Ishikawa (cell line): Measurements from ENCODE around the gene NRCAM.

Experiments
- EGR1 ChIP-seq: IDR thresholded peaks from 2 replicates; pipeline ENCODE4 v1.6.1; 2012
- EP300 ChIP-seq: IDR thresholded peaks from 2 replicates; pipeline ENCODE4 v1.6.1; 2012; ENCODE audit warnings: borderline replicate concordance
- RAD21 ChIP-seq: IDR thresholded peaks from 2 replicates; pipeline ENCODE4 v1.6.1; 2012; ENCODE audit warnings: low read depth
- TAF1 ChIP-seq: IDR thresholded peaks from 2 replicates; pipeline ENCODE4 v1.6.1; 2012; ENCODE audit warnings: low read depth, mild to moderate bottlenecking
- TEAD4 ChIP-seq: IDR thresholded peaks from 2 replicates; pipeline ENCODE4 v1.6.1; 2012
- YY1 ChIP-seq: IDR thresholded peaks from 2 replicates; pipeline ENCODE4 v1.6.1; 2012; ENCODE audit warnings: low read depth
- TF ChIP-seq, protein P1 (sequence below): IDR thresholded peaks from 2 replicates; pipeline ENCODE4 v1.6.1; 2012; ENCODE audit warnings: low read depth, mild to moderate bottlenecking
- TF ChIP-seq, protein P2 (sequence below): IDR thresholded peaks from 2 replicates; pipeline ENCODE4 v1.6.1; 2012

DNA sequence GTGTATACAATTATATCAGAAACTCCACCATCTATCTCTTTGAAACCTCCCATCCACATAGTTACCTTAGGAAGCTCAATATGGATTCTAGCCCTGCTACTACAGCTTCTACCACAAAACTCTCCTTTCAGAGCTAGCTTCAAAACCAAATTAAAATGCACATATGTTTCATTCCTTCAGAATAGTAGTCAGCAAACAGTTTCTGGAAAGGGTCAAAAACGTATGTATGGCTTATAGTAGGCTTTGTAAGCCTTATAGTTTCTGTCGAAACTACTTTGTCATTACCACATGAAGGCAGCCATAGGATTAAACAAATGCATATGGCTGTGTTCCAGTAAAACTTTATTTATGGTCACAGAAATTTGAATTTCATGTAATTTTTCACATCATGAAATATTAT is 170.5 kb downstream of the NRCAM start:
- TF ChIP-seq RAD21 (no peak), YY1 (no peak), EGR1 (no peak), TAF1 (no peak), TEAD4 (no peak), EP300 (no peak)
- TF ChIP-seq, protein P1, sequence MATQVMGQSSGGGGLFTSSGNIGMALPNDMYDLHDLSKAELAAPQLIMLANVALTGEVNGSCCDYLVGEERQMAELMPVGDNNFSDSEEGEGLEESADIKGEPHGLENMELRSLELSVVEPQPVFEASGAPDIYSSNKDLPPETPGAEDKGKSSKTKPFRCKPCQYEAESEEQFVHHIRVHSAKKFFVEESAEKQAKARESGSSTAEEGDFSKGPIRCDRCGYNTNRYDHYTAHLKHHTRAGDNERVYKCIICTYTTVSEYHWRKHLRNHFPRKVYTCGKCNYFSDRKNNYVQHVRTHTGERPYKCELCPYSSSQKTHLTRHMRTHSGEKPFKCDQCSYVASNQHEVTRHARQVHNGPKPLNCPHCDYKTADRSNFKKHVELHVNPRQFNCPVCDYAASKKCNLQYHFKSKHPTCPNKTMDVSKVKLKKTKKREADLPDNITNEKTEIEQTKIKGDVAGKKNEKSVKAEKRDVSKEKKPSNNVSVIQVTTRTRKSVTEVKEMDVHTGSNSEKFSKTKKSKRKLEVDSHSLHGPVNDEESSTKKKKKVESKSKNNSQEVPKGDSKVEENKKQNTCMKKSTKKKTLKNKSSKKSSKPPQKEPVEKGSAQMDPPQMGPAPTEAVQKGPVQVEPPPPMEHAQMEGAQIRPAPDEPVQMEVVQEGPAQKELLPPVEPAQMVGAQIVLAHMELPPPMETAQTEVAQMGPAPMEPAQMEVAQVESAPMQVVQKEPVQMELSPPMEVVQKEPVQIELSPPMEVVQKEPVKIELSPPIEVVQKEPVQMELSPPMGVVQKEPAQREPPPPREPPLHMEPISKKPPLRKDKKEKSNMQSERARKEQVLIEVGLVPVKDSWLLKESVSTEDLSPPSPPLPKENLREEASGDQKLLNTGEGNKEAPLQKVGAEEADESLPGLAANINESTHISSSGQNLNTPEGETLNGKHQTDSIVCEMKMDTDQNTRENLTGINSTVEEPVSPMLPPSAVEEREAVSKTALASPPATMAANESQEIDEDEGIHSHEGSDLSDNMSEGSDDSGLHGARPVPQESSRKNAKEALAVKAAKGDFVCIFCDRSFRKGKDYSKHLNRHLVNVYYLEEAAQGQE, result no peak
- TF ChIP-seq, protein P2, sequence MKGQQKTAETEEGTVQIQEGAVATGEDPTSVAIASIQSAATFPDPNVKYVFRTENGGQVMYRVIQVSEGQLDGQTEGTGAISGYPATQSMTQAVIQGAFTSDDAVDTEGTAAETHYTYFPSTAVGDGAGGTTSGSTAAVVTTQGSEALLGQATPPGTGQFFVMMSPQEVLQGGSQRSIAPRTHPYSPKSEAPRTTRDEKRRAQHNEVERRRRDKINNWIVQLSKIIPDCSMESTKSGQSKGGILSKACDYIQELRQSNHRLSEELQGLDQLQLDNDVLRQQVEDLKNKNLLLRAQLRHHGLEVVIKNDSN, result no peak
